Measurements from ENCODE around the gene CPN1.

DNA sequence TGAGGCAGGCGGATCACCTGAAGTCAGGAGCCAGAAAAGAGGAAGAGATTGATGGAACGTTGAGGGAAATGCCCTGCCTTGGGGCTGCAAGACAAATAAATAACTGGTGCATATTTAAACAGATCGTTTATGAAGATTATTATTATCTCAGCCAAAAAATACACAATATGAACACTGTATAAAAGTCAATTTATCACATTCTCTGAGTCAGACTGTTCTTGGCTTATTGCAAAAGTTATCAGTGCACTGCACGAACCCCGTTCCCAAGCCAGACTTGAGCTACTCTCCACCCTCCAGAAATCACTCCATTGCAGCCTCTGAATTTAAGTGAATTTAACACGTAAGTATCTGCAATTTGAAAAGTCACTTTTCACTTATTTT lies 73.5 kb downstream of the CPN1 start:
- TF ChIP-seq CTCF (IDR thresholded peaks at IDR 0.05 in 4 of 5, conservative IDR thresholded peaks at IDR 0.05 in 1 of 5), result no peak
- TF ChIP-seq POLR2A (IDR thresholded peaks at IDR 0.05), result no peak

All from gastrocnemius medialis (tissue), 4 donors.